Mesodermal cell (in vitro differentiated cells): ENCODE measurements around the gene PCSK6.

Source experiments
- H3K27ac ChIP-seq: 2 replicates; pipeline ENCODE4 v1.7.0; 2013; ENCODE audit warnings: mild to moderate bottlenecking, low read depth, low read length, moderate library complexity; ENCODE audit not compliant: severe bottlenecking
- H3K36me3 ChIP-seq: 2 replicates; pipeline ENCODE4 v1.7.1; 2013; ENCODE audit warnings: mild to moderate bottlenecking, low read length, moderate library complexity; ENCODE audit not compliant: control insufficient read depth, insufficient read depth
- H3K4me1 ChIP-seq: one replicate; pipeline ENCODE4 v1.7.1; 2013; ENCODE audit warnings: mild to moderate bottlenecking, low read length; ENCODE audit not compliant: insufficient read depth, control insufficient read depth, poor library complexity, severe bottlenecking
- H3K4me3 ChIP-seq: 2 replicates; pipeline ENCODE4 v1.7.0; 2013; ENCODE audit warnings: low read length, control low read depth, mild to moderate bottlenecking; ENCODE audit not compliant: insufficient read depth, poor library complexity, severe bottlenecking; ENCODE audit errors: extremely low read depth
- H3K9me3 ChIP-seq: 2 replicates; pipeline ENCODE4 v1.7.1; 2013; ENCODE audit warnings: mild to moderate bottlenecking, low read length, moderate library complexity; ENCODE audit not compliant: control insufficient read depth
- WGBS, 2 experiments: methylation state at CpG; one replicate each; pipeline ENCODE4 v1.1.5; 2013; ENCODE audit warnings: missing lambda C conversion rate in 2 of 2; ENCODE audit not compliant: insufficient coverage in 2 of 2; 5-methylcytosine and 5-hydroxymethylcytosine counted together

PCSK6 gene

DNA sequence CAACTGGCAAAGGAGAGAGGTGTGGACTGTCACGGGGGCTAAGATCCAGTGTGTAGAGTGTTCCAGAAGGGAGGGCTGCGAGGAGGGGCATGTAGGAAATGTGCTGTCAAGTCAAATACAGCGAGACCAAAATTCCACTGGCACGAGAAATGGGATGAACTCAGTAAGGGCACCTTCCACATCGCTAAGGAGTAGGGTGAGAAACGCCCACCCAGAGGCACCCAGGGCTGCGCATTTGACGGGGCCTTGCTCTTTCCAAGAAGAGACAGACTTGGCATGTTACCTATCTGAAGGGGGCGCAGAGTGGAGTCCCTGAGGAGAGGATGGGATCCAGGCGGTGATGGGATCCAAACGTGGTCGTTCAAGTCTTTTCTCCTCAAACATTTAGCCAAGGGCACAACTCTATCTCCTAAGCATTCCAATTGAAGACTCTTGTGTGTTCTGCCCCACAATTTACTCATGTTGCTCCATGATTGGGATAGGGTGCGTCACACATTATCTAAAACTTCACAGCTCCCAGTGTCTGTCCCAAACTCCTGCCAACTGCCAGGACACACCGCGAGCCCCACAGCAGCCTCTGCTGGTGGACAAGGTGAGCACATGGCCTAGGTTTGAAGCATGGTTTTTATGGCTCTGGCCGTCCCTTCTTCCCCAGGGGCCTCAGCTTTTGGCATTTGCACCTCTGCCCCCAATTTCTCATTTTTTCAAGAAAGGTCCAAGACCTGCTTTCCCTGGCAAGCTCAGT, 219.9 kb downstream of the PCSK6 start:
- H3K4me1 ChIP-seq = no peaks in the 10 kb centered on the region
- H3K4me3 ChIP-seq = no peak overlapping the region
- no peaks in the 10 kb centered on the region for H3K9me3 ChIP-seq
- WGBS, 2 experiments = 90 to 92% methylated on average over 12 to 15 of the region's 16 CpGs
- no peak overlapping the region for H3K27ac ChIP-seq
- H3K36me3 ChIP-seq = peaks cover 63% of the 10 kb centered on the region

DNA sequence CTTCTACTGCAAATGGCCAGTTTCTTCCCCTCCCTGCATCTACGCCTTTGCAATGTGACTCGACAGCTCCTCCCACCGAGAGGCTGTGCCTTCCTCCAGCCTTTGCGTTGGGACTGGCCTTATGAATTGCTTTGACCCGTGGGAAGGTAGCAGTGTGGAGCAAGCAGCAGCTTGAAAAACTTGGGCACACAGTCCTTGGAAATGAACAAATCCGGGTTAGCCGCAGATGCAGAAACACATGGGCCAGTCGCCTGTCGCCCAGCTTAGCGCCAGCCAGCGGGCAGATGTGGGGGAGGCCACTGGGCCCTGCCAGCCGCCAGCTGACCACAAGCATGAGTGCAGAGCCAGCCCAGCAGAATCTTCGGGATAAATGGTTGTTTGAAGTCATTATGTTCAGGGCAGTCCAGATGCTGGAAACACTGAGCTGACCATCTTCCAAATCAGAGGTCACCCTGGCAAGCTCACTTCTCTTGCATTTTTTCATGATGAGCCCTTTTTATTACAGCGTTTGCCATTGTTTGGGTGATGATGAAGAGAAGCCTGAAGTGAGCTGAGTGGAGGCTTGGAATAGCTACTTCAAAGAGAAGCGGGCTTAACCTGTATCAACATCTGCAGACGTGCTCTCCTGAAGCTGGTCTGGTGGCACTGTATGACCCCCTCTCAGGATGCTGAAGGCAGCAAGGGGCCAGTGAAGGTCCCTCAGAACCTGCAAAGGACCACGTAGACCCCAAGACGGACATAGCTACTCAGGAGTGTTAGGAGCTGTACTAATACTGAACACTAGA, 222.0 kb downstream of the PCSK6 start:
- Histone ChIP-seq H3K4me1 (peaks cover 6% of the 10 kb centered on the region), H3K27ac (no peak overlapping the region), H3K4me3 (no peak overlapping the region), H3K36me3 (peaks cover 41% of the 10 kb centered on the region), H3K9me3 (no peaks in the 10 kb centered on the region)
- 78 to 81% methylated on average over 14 to 18 of the region's 18 CpGs for WGBS, 2 experiments

DNA sequence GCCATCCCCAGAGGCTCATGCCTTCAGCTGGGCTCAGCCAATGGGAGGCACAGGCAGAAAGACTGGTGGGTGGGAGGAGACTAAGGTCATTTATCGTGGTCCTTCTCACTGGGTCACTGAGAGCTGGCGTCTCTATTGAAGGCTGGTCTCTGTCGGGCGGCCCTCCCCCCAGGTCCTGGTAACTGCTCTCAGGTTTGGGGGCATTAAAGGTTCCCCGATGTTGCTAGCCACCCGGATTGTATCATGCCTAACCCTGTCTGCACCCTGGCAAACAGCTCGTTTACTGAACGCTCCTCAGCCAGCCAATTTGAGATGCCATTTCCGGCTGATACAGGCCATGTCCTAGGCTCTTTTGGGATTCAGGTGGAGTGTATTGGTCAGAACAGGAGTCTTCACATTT, 222.7 kb downstream of the PCSK6 start:
- Histone ChIP-seq H3K9me3 (no peaks in the 10 kb centered on the region), H3K4me1 (peaks cover 6% of the 10 kb centered on the region), H3K36me3 (peaks cover 34% of the 10 kb centered on the region), H3K4me3 (no peak overlapping the region), H3K27ac (no peak overlapping the region)
- 95 to 97% methylated on average over 9 of the region's 9 CpGs for WGBS, 2 experiments

DNA sequence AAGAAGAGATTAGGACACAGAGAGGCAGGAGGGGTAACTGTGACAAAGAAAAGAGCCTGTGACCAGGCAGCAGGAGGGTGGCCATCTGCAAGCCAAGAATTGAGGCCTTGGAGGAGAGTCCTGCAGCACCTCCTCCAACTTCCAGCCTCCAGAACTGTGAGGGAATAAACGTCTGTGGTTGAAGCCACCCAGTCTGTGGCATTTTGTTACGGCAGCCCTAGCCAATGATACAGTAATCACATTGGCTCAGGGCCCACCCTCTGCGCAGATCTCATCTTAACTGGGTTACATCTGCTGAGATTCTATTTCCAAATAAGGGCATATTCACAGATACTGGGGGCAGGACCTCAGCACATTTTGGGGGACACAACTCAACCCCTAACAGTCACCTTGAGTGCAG, 223.5 kb downstream of the PCSK6 start:
- peaks cover 26% of the 10 kb centered on the region for H3K36me3 ChIP-seq

DNA sequence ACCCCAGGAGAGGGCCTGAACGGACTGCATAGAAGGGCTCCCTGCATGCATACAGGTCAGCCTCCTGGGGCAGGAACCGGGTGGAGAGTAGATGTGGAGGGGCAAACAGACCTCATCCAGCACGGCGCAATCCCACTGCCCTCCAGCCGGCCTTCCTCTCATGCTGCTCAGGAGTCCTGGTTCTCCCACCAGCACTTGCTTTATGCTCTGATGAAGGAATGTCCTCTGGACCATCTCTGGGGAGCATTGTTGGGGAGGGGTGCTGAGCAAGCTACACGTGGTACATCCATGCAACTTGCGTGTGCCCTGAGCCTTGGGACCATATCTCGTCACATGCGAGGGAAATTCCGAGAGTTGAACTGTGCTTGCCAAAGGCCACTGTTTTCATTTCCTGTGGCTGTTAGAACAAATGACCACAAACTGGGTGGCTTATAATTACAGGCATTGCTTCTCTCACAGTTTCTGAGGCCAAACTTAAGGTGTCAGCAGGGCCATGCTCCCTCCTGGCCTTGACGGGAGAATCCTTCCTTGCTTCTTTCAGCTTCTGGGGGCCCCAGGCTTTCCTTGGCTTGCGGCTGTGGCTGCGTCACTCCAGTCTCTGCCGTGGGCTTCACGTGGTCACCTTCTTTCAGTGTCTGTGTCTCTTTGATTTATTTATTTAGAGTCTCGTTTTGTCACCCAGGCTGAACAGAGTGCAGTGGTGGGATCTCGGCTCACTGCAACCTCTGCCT, 224.4 kb downstream of the PCSK6 start:
- H3K4me1 ChIP-seq = peaks cover 6% of the 10 kb centered on the region
- H3K4me3 ChIP-seq = no peak overlapping the region
- H3K9me3 ChIP-seq = no peaks in the 10 kb centered on the region
- peaks cover 17% of the 10 kb centered on the region for H3K36me3 ChIP-seq
- 90 to 94% methylated on average over 16 of the region's 17 CpGs for WGBS, 2 experiments
- no peak overlapping the region for H3K27ac ChIP-seq

More for the DNA sequence above, 223.5 kb downstream of the PCSK6 start:
- 86 to 90% methylated on average over 3 of the region's 3 CpGs for WGBS, 2 experiments
- no peak overlapping the region for H3K4me3 ChIP-seq
- H3K4me1 ChIP-seq = peaks cover 6% of the 10 kb centered on the region
- no peaks in the 10 kb centered on the region for H3K9me3 ChIP-seq
- no peak overlapping the region for H3K27ac ChIP-seq

DNA sequence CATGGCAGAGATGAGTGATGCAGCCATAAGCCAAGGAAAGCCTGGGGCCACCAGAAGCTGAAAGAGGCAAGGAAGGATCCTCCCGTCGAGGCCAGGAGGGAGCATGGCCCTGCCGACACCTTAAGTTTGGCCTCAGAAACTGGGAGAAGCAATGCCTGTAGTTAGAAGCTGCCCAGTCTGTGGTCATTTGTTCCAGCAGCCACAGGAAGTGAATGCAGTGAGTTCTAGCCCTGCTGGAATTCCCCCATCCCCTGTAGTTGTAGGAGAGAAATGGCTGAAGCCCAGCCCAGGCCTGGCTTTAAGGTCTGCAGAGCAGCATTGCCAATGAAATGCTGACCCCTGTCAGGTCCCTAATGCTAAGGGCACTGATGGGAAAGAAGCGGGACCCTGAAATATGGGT, 225.5 kb downstream of the PCSK6 start:
- H3K4me1 ChIP-seq = peaks cover 6% of the 10 kb centered on the region
- 91 to 97% methylated on average over 4 of the region's 4 CpGs for WGBS, 2 experiments
- peaks cover 6% of the 10 kb centered on the region for H3K36me3 ChIP-seq
- no peak overlapping the region for H3K4me3 ChIP-seq
- H3K9me3 ChIP-seq = no peaks in the 10 kb centered on the region
- no peak overlapping the region for H3K27ac ChIP-seq

DNA sequence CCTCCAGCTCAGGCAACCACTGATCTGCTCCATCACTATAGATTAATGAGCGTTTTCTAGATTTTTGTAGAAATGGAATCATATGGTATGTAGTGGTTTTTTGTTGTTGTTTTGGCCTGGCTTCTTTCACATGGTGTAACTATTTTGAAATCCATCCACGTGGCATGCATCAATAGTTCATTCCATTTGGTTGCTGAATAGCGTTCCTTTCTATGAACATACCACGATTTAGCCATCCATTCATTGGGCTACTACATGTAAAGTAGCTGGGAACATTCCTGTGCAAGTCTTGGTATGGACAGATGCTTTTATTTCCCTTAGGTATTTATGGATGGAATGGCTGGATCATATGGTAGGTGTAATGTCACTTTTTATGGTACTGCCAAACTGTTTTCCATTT, 227.0 kb downstream of the PCSK6 start:
- H3K36me3 ChIP-seq = no peaks in the 10 kb centered on the region
- no peak overlapping the region for H3K4me3 ChIP-seq
- WGBS, 2 experiments = 77 to 85% methylated on average over 2 to 3 of the region's 4 CpGs
- H3K9me3 ChIP-seq = no peaks in the 10 kb centered on the region
- peaks cover 6% of the 10 kb centered on the region for H3K4me1 ChIP-seq
- H3K27ac ChIP-seq = no peak overlapping the region

DNA sequence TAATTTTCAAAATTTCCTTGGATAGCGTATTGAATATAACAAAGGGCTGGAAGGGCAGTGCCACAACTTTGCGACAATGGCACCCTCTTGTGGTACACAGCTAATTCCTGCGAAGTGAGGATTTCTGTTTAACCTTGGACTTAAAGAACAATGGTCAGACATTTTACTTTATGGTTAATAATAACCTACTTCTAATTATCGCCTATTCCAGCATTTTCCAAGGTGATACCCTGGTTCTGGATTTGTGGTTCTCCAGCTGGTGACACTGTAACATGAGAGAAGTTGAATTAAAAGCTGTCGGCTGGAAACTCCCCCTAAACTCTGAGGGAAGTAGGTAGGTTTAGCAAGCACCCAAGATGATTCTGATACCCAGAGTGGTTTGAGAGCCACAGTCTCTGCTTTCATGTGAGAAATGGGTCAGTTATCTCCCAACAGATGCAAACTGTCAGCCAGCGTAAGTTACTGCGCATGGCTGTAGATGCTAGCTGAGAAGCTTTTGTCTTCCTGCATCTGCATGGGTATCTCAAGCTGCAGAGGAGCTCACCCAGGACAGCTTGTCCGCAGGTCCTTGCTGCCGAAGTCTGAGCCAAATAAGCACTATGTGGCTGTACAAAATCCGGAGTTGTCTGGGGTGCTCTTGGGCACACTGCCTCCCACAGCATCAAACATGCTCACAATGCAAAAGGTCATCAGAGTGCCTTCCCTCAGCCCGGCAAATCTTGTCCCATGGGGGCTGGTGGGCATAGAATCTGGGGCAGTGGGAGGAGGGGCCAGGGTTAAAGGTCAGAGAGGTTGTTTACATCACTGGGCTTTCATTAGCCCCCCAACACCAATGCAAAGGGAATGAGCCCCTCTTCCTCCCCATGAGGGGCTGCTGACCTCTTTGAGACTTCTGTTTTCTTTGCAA, 231.0 kb downstream of the PCSK6 start:
- 66 to 81% methylated on average over 5 of the region's 11 CpGs for WGBS, 2 experiments
- H3K36me3 ChIP-seq = no peaks in the 10 kb centered on the region
- H3K9me3 ChIP-seq = no peaks in the 10 kb centered on the region
- H3K4me1 ChIP-seq = no peaks in the 10 kb centered on the region
- no peak overlapping the region for H3K4me3 ChIP-seq
- H3K27ac ChIP-seq = no peak overlapping the region

DNA sequence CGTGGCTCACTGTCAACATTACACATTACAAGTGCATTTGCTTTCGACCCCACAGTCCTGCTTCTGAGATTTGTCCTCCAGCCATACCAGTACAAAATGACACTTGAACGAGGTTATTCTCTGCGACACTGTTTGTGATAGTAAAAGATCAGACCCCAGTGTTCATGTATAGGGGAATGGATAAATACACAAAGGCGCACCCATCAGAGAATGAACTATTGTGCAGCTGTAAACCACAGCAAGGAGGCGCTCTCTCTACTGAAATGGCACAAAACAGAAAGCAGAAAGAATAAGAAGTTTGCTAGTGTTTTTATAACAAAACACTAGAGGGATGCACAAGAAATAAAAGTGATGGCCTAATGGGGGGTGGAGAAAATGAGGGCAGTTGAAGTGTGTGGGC, 232.8 kb downstream of the PCSK6 start:
- Histone ChIP-seq H3K9me3 (no peaks in the 10 kb centered on the region), H3K27ac (no peak overlapping the region), H3K4me1 (no peaks in the 10 kb centered on the region), H3K4me3 (no peak overlapping the region), H3K36me3 (no peaks in the 10 kb centered on the region)
- 90 to 96% methylated on average over 4 to 6 of the region's 6 CpGs for WGBS, 2 experiments

DNA sequence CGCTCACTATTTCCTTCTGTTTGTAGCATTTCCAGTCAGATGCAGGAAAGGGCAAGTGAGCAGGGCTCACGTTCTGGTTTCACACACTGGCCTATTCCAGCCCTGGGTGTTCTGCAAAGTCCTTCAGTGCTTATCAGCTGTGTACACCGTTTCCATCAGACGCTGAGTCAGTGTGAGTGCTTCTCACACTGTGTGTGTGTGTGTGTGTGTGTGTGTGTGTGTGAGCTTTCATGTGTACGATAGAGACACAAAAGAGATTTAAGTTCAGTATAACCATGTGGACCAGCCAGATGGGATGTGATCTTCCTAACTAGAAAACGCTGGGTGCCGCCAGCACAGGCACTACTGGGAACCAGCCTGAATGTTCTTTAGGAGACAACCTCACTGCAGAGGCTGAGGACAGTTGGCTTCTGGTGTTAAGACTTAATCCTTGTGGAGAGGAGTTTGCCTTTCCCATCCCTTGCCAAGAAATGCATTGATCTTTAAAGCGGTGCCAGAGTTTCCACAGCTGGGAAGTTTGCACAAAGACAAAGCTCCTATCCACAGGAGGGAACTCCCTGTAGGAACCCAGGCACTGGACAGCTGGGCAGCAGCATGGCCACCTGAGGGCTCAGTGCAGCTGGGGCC, 233.8 kb downstream of the PCSK6 start:
- H3K9me3 ChIP-seq = no peaks in the 10 kb centered on the region
- no peaks in the 10 kb centered on the region for H3K4me1 ChIP-seq
- WGBS, 2 experiments = 69 to 73% methylated on average over 7 of the region's 8 CpGs
- no peak overlapping the region for H3K27ac ChIP-seq
- H3K36me3 ChIP-seq = no peaks in the 10 kb centered on the region
- H3K4me3 ChIP-seq = no peak overlapping the region
